Small intestine (tissue), 7 donors: Measurements from ENCODE around the gene FLYWCH2. TPM values are rescaled to one million over a fixed set of nuclear protein-coding genes. Genes with fewer than 3 reads are reported as not detected.

Source experiments
- DNase-seq, 2 donors: peaks; one replicate each; pipeline versions ENCODE4 v3.0.0 to v3.0.0-alpha.2; 2013
- FAIRE-seq: peaks from 2 replicates; lab custom pipeline; 2012; peaks lifted over from hg19 to GRCh38; lab: Jason Lieb, UNC
- H3K27ac ChIP-seq, 3 donors: one replicate each; pipeline ENCODE4 v1.5.1; 2013; ENCODE audit warnings: low read length in 2 of 3, mild to moderate bottlenecking in 2 of 3, control low read depth in 1 of 3, inconsistent platforms in 1 of 3, low read depth in 1 of 3, moderate library complexity in 1 of 3
- H3K27me3 ChIP-seq, 3 donors: one replicate each; pipeline ENCODE4 v1.6.1; 2013; ENCODE audit warnings: low read length in 3 of 3, inconsistent platforms in 1 of 3; ENCODE audit not compliant: control insufficient read depth in 3 of 3, insufficient read depth in 3 of 3
- H3K36me3 ChIP-seq, 3 donors: one replicate each; pipeline ENCODE4 v1.6.1; 2013; ENCODE audit warnings: low read length in 3 of 3, inconsistent platforms in 1 of 3, low read depth in 1 of 3, mild to moderate bottlenecking in 1 of 3, moderate library complexity in 1 of 3; ENCODE audit not compliant: control insufficient read depth in 3 of 3, insufficient read depth in 2 of 3
- H3K4me1 ChIP-seq, 3 donors: one replicate each; pipeline ENCODE4 v1.6.1; 2013; ENCODE audit warnings: low read length in 2 of 3, inconsistent platforms in 1 of 3, low read depth in 1 of 3, mild to moderate bottlenecking in 1 of 3, moderate library complexity in 1 of 3; ENCODE audit not compliant: control insufficient read depth in 3 of 3, insufficient read depth in 2 of 3
- H3K4me3 ChIP-seq, 3 donors: one replicate each; pipeline ENCODE4 v1.5.1; 2013; ENCODE audit warnings: low read length in 3 of 3, control low read depth in 1 of 3, inconsistent platforms in 1 of 3, low read depth in 1 of 3, mild to moderate bottlenecking in 1 of 3, moderate library complexity in 1 of 3
- H3K9me3 ChIP-seq, 2 donors: one replicate each; pipeline ENCODE4 v1.6.1; 2013; ENCODE audit warnings: low read depth in 1 of 2, low read length in 1 of 2; ENCODE audit not compliant: control insufficient read depth in 2 of 2, insufficient read depth in 1 of 2
- WGBS, 3 donors: extraction: QIAGEN DNeasy Blood & Tissue Kit; methylation state at CpG; one replicate each; pipeline ENCODE4 v1.1.7; 2013; 5-methylcytosine and 5-hydroxymethylcytosine counted together
- polyA plus RNA-seq, 4 donors: library from polyadenylated mRNA; stranded (reverse) in 3 of 4; unstranded in 1 of 4; fragments of 200-250 nt in 3 of 4; fragments of 120-200 nt in 1 of 4; gene quantifications; one replicate each; pipeline versions ENCODE4 v1.2.1 to v1.2.3, GENCODE V29; 2013
- donor health status: healthy with polysubstance abuse.
- donor health status: control.
- donor health status: control.
- donor health status: Bipolar disorder and iron deficiency.
- donor health status: healthy.

The FLYWCH2 gene
- polyA plus RNA-seq, 4 donors = 9.1 to 30.2 (median 23.3) TPM

- no peaks in the 10 kb centered on the region for H3K36me3 ChIP-seq
- peaks cover 0 to 5% (median 3%) of the 10 kb centered on the region in 3 donors for H3K27me3 ChIP-seq
- H3K27ac ChIP-seq = no peak overlapping the region
- DNase-seq (no peak), FAIRE-seq (no peak)
- WGBS, 3 donors = 65 to 75% (median 67%) methylated on average over 16 of the region's 16 CpGs
- H3K4me1 ChIP-seq = peaks cover 0 to 4% (median 0%) of the 10 kb centered on the region in 3 donors
- H3K9me3 ChIP-seq = peaks cover 0 to 4% of the 10 kb centered on the region in 2 donors
- H3K4me3 ChIP-seq = no peak overlapping the region
These were observed 33.9 kb upstream of the FLYWCH2 start for GRCh38 chr16:2848933-2849725.

- DNase-seq = no peak
- no peak for FAIRE-seq
- 86 to 94% (median 91%) methylated on average over 13 to 16 of the region's 16 CpGs for WGBS, 3 donors
- Histone ChIP-seq H3K36me3 (no peaks in the 10 kb centered on the region), H3K4me1 (peaks cover 0 to under 1% (median 0%) of the 10 kb centered on the region in 3 donors), H3K9me3 (peaks cover 0 to 12% of the 10 kb centered on the region in 2 donors), H3K27ac (no peak overlapping the region), H3K4me3 (no peak overlapping the region), H3K27me3 (peaks cover 0 to 10% (median 3%) of the 10 kb centered on the region in 3 donors)
These were observed 30.8 kb upstream of the FLYWCH2 start for GRCh38 chr16:2852003-2852730.

- peaks cover 0 to 12% of the 10 kb centered on the region in 2 donors for H3K9me3 ChIP-seq
- no peak overlapping the region for H3K4me3 ChIP-seq
- peaks cover 0 to 12% (median 3%) of the 10 kb centered on the region in 3 donors for H3K27me3 ChIP-seq
- no peaks in the 10 kb centered on the region for H3K36me3 ChIP-seq
- no peak for DNase-seq
- H3K27ac ChIP-seq = no peak overlapping the region
- 60 to 67% (median 62%) methylated on average over 36 to 56 of the region's 56 CpGs for WGBS, 3 donors
- H3K4me1 ChIP-seq = peaks cover 0 to 5% (median 0%) of the 10 kb centered on the region in 3 donors
- no peak for FAIRE-seq
These were observed 30.1 kb upstream of the FLYWCH2 start for GRCh38 chr16:2852731-2853507.

GRCh38 chr16:2853531-2854073 lies 29.4 kb upstream of the FLYWCH2 start:
- H3K27ac ChIP-seq = no peak overlapping the region
- 78 to 90% (median 83%) methylated on average over 15 to 18 of the region's 18 CpGs for WGBS, 3 donors
- H3K4me3 ChIP-seq = no peak overlapping the region
- H3K4me1 ChIP-seq = peaks cover 0 to 10% (median 3%) of the 10 kb centered on the region in 3 donors
- H3K27me3 ChIP-seq = peaks cover 0 to 14% (median 3%) of the 10 kb centered on the region in 3 donors
- FAIRE-seq = no peak
- DNase-seq = no peak
- no peaks in the 10 kb centered on the region for H3K36me3 ChIP-seq
- H3K9me3 ChIP-seq = peaks cover 0 to 12% of the 10 kb centered on the region in 2 donors

- no peak overlapping the region for H3K27ac ChIP-seq
- H3K9me3 ChIP-seq = peaks cover 0 to 12% of the 10 kb centered on the region in 2 donors
- no peak for DNase-seq
- H3K4me1 ChIP-seq = peaks cover 0 to 16% (median 3%) of the 10 kb centered on the region in 3 donors
- H3K4me3 ChIP-seq = no peak overlapping the region
- 55 to 76% (median 72%) methylated on average over 5 of the region's 5 CpGs for whole genome bisulfite sequencing, 3 donors
- FAIRE-seq = no peak
- H3K36me3 ChIP-seq = no peaks in the 10 kb centered on the region
- peaks cover 0 to 12% (median 9%) of the 10 kb centered on the region in 3 donors for H3K27me3 ChIP-seq
These were observed 28.2 kb upstream of the FLYWCH2 start for GRCh38 chr16:2854700-2855309.

- no peak overlapping the region for H3K27ac ChIP-seq
- no peak for DNase-seq
These were observed 27.5 kb upstream of the FLYWCH2 start for GRCh38 chr16:2855536-2855935.

GRCh38 chr16:2856061-2856670 lies 26.8 kb upstream of the FLYWCH2 start:
- Histone ChIP-seq H3K9me3 (peaks cover 0 to 19% of the 10 kb centered on the region in 2 donors), H3K36me3 (no peaks in the 10 kb centered on the region), H3K4me3 (no peak overlapping the region), H3K27ac (no peak overlapping the region), H3K27me3 (peaks cover 0 to 15% (median 12%) of the 10 kb centered on the region in 3 donors), H3K4me1 (peaks cover 0 to 16% (median 3%) of the 10 kb centered on the region in 3 donors)
- 88 to 93% (median 88%) methylated on average over 14 of the region's 14 CpGs for WGBS, 3 donors
- DNase-seq = no peak
- no peak for FAIRE-seq

More at GRCh38 chr16:2855536-2855935, 27.5 kb upstream of the FLYWCH2 start:
- H3K9me3 ChIP-seq = peaks cover 0 to 13% of the 10 kb centered on the region in 2 donors
- 48 to 77% (median 76%) methylated on average over 6 of the region's 6 CpGs for WGBS, 3 donors
- peaks cover 0 to 12% (median 12%) of the 10 kb centered on the region in 3 donors for H3K27me3 ChIP-seq
- FAIRE-seq = no peak
- H3K4me1 ChIP-seq = peaks cover 0 to 16% (median 3%) of the 10 kb centered on the region in 3 donors
- H3K36me3 ChIP-seq = no peaks in the 10 kb centered on the region
- H3K4me3 ChIP-seq = no peak overlapping the region
